HG03095 (cell line): Measurements from ENCODE around the gene SCO1.
"Not testable (repeated sequence)": the region's sequence is repeated elsewhere in the genome, so short reads cannot be mapped to it uniquely, and the experiment has no call there.

Experiments used
- ATAC-seq: cut with Tn5 transposase; IDR thresholded peaks from one replicate; pipeline ENCODE4 v1.9.1; 2021; ENCODE audit warnings: moderate library complexity; ENCODE audit not compliant: unreplicated experiment

The SCO1 gene

DNA sequence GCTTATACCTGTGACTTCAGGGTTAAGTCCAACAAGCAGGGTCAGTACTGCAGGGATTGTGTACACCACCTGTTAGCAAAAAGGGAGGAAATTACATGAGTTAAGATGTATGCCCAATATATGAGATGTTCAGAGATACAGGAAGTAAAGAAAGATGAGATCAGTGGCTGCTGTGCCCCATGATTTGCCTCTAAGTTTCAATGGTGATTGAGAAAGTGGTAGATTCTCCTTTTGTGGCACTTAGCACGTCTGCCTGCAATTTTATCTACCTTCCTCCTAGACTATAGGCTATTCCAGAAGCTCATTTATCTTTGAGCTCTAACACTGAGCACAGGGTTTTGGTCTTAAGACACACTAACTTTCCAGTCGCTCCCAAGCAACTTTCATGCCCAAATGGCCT is 28.9 kb upstream of the SCO1 start:
- ATAC-seq: no peak

DNA sequence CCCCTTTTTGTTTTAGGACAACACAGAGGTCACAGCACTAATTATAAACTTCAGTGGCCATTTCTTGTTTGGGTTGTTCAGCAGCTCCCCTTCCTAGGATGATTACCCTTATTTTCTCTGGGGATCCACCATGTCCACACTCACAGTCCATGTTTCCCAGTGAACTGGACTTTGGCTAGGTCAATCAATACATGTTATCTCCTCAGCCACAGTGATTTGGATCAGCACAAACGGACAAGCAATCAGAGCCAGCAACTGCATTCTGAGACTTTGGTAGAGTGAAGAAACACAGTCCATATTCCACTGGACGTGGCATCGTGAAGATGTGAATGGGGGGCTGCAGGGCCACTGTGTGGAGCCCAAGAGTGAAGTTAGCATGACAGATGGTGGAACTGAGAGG is 27.9 kb upstream of the SCO1 start:
- ATAC-seq: no peak

DNA sequence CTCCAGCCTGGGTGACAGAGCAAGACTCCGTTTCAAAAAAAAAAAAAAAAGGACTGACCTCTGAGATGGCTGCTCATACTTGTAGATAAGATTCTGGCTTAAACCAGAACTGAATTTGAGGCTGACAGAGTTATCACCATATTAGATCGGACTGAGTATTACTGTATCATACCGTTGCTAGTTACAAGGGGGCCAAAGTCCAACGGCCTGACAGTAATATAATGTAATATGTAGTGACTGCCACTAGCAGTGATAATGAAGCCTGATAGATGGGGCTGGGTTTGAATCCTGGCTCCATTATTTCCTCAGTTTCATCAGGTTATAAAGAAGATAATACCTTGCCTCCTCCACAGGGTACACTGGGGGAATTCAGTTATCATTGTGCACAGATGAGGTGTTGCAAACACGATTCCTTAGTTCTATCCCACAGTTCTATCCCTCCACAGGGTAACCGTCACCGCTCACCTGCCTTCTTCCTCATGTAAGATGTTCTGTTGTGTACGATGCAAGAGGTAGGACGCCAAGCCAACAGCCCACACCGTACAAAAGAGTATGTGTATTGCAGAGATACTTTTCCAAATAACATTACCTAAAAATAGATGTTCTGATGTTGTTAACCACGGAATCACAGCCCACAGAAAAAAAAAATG is 27.3 kb upstream of the SCO1 start:
- no peak for ATAC-seq

DNA sequence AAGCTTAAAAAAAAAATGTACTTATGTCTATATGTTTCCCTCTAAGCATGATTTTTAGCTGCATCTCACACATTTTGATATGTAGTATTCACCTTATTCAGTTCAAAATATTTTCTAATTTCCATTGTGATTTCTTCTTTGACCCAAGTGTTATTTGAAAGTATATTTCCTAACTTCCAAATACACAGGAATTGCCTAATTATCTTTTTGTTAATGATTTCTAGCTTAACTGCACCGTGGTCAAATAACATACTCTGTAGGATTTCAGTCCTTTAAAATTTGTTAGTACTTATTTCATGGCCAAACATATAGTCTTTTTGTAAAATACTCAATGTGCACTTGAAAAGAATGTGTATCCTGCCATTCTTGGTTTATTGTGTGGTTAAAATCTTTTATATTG is 21.2 kb upstream of the SCO1 start:
- ATAC-seq: no peak

DNA sequence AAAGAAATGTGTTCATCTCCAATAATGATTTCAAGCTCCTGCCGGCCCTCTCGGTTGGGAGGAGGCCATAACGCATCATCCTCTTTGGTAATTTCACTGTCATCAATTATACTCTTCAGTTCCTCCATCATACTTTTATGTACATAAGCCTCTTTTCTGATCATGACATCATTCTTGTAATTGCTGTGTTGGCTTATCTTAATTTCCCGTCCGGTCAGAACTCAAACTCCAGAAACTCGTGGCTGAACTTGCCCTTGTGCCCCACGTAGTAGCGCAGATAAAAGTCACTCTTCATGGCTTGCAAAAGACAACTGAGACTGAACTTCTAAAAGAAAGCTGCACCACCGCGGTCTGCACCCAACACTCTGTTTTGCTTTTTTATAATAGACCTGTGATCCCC is 18.9 kb upstream of the SCO1 start:
- no peak for ATAC-seq

DNA sequence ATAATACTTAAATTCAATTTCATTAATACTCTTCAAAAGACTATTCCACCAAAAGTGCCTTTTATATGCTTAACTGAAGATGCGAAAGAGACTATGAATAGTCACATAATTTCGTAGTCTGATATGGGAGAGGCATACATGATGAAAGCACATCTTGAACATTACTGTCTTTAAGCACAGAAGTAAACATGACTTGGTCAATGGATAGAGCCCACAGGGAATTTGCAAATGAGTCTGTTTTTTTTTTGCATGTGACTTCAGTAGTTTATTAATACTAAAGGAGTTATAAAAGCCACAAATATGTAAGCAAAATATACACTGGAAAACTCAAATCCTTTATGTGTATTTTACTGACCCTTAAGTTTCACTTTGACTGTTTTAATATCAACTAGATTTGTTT is 16.0 kb upstream of the SCO1 start:
- ATAC-seq: no peak

DNA sequence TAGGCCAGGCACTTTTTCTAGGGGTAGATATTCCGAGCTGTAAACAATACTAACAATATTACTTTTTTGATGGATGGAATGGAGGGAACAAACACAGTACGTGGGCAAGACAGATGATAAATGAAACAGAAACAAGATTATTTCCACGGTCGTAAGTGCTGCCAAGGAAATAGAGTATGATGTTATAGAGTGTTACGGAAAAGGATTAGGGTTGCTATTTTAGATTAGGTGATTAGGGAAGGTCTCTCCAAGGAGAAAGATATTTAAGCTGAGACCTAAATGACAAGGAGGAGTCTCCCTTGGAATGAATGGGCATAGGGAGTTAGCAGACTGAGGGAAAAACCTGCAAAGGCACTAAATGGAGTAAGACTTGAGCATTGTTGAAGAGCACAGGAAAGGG is 8.4 kb upstream of the SCO1 start:
- ATAC-seq: no peak

DNA sequence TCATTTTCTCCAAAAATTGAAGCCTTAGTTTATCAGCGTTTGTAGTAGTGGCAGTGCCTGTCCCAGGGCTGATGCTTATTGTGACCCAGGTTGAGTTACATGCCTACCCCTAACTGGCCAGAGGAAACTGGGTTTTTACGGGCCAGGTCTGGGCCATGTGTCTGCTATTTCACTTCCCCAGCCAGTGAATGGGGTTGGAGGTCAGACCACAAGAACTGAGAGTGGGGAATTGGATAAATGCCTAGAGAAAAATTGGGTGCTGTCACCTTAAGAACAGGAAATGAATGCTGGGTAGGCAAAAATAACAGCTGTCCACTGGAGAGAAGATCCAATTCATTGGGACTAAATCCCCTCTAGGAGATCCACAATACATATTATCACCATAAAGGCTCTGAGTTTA is 5.2 kb upstream of the SCO1 start:
- ATAC-seq: no peak

DNA sequence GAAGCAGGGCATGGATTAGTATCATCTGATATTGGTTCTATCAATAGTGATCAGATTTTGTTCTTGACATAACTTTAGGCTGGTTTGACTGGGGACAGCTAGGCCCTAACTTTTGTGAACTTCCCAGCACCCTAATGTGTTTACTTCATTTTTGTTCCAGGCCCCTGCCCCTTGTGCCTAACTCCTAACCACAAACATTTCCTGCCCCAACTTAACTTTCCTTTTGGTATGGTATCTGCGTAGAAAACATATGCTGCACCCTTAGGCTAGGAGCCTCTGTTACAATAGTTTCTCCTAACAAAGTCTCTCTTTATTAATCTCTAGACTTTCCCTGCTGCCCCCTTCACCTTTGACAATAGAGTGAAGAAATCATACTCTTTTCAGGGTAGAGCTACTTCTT is 2.5 kb upstream of the SCO1 start:
- no peak for ATAC-seq

DNA sequence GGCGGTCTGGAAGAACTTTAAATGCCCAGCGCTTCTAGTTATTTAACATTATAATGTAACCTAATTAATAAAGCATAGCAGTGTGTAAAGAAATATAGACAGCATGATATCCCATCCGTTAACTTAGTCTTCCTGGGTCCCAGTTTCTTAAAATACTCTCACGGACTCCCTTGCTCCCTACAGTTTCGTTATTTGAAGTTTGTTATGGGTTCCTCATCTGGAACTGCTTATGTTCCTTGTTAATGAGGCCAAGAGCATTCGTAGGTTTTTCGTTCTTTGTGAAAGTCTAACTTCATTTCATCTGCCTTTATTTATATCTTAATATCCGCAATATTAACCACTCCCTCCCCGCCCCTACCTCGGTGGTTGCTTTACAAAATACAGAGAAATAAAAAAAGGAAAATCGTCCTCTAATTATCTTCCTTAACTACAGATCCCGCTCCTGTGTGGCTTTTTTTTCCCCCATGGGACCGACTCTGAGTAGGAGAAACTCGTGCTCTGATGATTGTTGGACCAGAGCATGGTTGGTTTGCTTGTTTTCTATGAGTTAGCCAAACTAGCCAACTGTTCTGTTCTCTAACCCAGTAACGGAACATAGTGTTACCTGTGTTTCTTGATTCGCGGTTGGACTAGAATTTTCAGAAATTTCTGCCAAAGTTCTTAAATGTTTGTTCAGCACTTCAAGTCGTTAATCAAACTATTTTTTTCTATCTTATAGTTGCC is 924 bp upstream of the SCO1 start:
- no peak for ATAC-seq

DNA sequence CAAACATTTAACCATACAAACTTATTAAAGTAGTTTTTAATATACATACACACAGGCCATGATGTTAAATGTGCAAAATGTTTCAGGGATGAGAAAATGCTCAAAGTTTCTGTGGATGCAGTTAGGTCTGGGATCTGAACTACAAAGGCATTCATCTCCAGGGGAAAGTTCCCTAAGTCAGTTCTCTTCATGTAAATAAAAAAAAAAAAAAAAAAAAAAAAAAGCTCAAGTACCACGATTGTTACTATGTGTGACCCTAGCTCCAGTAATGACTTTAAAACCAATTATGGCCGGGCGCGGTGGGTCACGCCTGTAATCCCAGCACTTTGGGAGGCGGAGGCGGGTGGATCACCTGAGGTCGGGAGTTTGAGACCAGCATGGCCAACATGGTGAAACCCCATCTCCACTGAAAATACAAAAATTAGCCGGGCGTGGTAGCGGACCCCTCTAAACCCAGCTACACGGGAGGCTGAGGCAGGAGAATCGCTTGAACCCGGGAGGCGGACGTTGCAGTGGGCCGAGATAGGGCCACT is 1.4 kb downstream of the SCO1 start:
- ATAC-seq: not testable (repeated sequence)

DNA sequence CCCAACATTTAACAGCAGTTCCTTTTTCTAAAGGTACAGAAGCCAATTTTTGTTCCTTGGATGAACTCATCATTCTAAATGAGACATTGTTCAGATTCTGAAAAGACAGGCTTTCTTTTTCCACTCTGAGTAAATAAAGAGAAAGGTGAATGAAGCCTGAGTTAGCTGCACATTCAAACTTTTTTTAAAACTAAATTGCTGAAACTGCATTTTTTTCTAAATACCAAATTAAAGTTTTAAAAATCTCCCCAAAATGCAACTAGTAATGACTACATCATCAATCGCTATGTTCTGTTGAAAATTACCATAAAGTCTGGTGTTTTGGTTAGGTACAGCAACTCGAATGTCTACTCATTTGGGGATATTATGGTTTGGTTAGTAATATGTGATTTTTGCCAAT is 9.8 kb downstream of the SCO1 start:
- ATAC-seq: no peak

DNA sequence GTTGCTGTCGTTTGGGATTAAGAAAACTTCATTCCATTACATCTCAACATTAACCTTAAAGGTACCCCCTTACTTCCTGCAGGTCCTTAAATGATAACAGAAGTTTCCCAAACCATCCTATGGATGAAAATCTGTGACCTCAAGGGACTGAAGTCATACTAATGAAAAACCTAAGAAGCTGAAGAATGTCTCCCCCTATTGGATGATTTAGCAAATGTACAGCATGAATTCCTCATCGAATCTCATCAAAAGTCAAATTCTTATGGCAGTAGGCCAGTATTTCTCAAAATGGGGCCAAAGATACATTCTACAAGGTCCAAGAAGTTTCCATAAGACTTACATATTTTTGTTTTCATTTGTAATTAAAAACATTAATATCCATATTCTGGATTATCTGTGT is 13.5 kb downstream of the SCO1 start:
- no peak for ATAC-seq

DNA sequence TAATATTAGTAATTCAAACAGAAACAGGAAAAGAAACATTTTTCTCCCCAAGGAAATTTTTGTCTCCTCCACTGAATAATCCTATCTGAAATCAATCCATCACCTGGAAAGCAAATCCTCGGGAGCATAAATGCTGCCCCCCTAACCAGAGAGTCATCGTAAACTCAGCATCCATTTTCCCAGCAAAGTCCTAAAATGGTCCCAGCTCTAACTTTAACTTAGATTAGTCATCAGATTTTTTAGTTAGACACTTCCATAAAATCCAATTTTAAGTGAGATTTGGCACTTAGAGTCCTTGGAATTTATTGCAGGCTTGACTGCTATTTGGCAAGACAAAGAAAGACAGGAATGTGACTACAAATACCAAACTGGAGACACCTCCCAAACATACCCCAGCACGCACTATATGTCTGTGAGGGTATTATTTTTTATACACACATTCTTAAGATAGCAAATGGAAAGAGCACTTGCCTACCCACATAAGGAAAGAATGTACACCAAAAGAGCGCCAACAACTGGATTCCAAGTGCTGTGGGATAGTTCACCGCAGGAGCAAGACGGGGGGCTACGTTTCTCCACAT is 15.4 kb downstream of the SCO1 start:
- ATAC-seq: no peak

DNA sequence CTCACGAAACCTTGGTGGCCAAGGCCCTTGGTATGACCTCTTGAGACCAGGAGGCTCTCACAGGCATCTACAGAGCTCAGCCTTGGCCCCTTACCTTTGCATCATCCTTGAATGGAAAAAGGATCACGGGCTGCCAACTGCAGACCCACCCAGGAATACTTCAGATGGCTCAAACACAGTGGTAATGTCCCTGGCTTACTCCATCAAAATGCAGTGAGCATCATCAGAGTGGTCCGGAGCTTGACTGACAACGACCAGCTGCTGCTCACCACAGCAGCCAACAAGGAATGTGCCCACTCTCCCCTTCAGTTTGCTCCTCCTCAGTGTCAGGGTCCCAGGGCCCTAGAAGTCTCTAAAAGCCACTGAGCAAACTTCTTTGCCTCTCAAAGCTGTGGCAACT is 22.6 kb downstream of the SCO1 start:
- ATAC-seq: no peak

DNA sequence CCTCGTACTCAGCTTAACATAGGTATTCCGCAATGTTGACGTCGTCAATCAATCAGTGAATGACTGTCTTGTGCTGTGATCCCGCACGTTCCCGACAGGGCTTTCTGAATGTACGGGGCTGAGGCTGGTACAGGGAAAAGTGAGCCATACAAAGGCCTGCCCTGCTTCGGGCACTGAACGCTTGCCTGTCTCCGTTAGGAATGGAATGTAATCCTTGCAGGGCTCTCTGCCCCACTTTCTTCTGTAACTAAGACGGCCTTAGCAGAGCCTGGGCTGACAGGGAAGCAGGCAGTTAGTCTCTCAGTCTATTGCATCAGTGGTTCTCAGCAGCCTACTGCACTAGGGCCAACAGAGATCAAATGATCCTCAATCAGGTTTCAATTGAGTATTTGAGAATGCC is 24.0 kb downstream of the SCO1 start:
- ATAC-seq: no peak

DNA sequence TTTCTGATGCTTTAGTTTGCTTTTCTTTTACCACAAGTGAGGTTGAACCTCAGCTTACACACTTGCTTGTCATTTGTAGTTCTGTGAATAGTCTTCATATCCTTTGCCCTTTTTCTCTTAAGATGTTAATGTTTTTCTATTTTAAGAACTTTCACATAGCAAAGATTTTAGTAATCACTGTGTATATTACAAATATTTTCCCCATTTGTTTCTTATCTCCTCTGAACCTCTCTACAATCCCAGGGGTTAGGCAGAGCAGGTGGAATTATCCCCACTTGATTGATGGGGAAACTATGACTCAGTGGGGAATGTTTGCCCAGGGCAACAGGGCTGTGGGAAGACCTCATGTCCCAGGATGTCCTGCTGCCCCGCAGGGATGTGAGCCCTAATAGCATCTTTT is 28.6 kb downstream of the SCO1 start:
- ATAC-seq: no peak

DNA sequence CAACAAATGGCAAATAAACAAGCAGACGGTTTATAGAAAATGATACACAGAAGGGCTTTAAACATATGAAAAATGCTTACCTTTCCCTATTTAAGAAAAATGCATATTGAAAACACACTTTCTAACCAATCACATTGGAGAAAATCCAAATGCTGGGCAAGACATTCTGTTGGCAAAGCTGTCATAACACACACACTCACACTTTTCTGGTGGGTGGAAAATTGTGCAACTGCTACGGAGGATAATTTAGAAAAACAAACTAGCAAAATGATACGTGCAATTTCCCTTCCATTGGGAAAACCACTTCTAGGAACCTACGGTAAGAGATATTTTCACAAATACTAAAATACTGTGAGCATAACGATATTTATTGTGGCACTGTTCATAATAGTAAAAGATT is 30.4 kb downstream of the SCO1 start:
- ATAC-seq: no peak

DNA sequence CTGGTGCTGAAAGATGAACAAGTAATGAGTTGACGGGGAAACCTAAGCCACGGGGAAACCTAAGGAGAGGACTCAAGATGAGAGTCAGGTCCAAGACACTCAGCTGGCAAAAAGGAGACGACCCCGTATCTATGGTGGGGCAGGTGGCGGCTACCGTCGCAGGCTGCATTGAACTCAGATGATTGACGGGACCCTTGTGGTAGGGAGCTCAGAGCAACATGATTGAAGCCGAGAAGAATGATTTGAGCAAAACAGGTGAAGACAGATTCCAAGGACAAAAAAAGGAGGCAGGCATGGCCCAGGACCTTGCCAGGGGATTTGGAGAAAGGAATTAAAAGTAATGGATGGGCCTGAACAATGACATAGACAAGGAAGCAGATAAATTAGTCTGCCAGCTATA is 32.8 kb downstream of the SCO1 start:
- no peak for ATAC-seq

DNA sequence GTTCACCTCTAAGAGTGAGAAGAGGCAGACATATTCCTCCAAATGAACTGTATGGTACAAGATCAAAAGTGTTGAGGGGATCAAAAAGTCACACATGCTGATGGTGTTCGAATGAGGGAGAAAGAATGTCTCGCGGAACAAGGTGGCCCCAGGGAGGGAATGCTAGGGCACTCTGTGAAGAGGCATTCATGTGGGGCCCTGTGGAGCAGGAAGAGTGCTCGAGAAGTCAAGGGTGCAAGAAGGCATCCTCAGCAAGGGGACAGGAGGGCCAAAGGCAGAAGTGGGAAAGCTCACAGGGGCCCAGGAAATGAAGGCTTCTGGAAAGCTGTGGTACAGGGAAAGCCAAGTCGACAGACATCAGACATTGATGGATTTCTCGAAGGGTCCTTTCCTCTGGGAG is 34.1 kb downstream of the SCO1 start:
- no peak for ATAC-seq

DNA sequence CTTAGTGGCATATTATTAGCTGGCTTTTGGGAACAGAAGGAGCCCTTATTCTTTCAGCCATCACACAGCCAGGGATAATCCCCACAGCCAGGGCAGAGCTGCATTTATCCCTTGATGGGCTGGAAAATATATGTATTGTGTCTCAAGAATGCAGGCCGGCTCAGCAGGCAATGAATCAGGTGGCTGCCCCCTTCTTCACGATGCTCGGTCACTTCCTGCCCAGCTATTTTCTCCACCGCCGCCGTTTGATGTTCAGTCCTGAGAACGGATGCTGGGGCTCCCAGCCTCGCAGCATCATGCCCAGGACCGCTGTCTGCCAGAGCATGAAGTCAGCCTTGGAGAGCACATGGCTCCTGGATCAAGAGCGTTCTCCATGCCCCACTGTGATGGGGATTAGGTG is 35.9 kb downstream of the SCO1 start:
- no peak for ATAC-seq

DNA sequence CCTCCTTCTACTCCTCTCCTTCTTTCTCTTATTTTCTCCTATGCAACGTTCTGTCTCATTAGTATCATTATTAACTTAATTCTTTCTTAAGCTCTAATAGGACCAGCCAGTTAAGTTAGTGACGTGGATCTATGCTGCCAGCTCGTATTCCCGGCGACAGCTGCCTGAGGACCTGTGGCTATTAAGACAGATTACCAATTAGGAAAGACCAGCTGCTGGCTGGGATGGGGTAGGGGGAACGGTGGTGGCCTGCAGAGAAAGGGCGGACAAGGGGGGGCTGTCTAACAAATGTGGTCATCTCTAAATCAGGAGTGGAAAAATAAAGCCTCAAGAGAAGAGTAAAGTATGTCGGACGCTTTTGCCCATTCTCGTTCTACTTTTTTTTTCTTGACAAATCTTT is 39.5 kb downstream of the SCO1 start:
- no peak for ATAC-seq
